ENCODE measurements around the gene SYT13.

SYT13 gene

GRCh38 chr11:45305874-45306623 is 19.9 kb upstream of the SYT13 start:
- DNase-seq: no peak

GRCh38 chr11:45304992-45305335 is 18.8 kb upstream of the SYT13 start:
- DNase-seq: no peak

- no peak for DNase-seq
These were observed 18.2 kb upstream of the SYT13 start for GRCh38 chr11:45304111-45304991.

- DNase-seq: no peak
These were observed 17.2 kb upstream of the SYT13 start for GRCh38 chr11:45303316-45303715.

GRCh38 chr11:45301537-45302246 is 15.6 kb upstream of the SYT13 start:
- DNase-seq: no peak

GRCh38 chr11:45300715-45301114 is 14.6 kb upstream of the SYT13 start:
- no peak for DNase-seq

- no peak for DNase-seq
These were observed 12.6 kb upstream of the SYT13 start for GRCh38 chr11:45298718-45299117.

- no peak for DNase-seq
These were observed 9.9 kb upstream of the SYT13 start for GRCh38 chr11:45296075-45296474.

GRCh38 chr11:45294499-45294898 is 8.4 kb upstream of the SYT13 start:
- DNase-seq: no peak

- DNase-seq: peak; percentile 70
These were observed 7.5 kb upstream of the SYT13 start for GRCh38 chr11:45293566-45294192.

- DNase-seq: no peak
These were observed 4.4 kb upstream of the SYT13 start for GRCh38 chr11:45290586-45290985.

GRCh38 chr11:45289369-45289768 is 3.2 kb upstream of the SYT13 start:
- peak; percentile 52 for DNase-seq

- DNase-seq: no peak
These were observed 2.2 kb upstream of the SYT13 start for GRCh38 chr11:45288339-45288738.

GRCh38 chr11:45287316-45287903 is 1.3 kb upstream of the SYT13 start:
- no peak for DNase-seq

- DNase-seq: no peak
These were observed 802 bp downstream of the SYT13 start for GRCh38 chr11:45285250-45285828.

GRCh38 chr11:45282081-45282480 is 4.1 kb downstream of the SYT13 start:
- no peak for DNase-seq

GRCh38 chr11:45280449-45280848 is 5.7 kb downstream of the SYT13 start:
- no peak for DNase-seq

GRCh38 chr11:45279645-45280044 is 6.5 kb downstream of the SYT13 start:
- no peak for DNase-seq

GRCh38 chr11:45278714-45279113 is 7.4 kb downstream of the SYT13 start:
- no peak for DNase-seq

GRCh38 chr11:45275828-45276227 is 10.3 kb downstream of the SYT13 start:
- no peak for DNase-seq

- DNase-seq: no peak
These were observed 11.9 kb downstream of the SYT13 start for GRCh38 chr11:45274206-45274605.

- no peak for DNase-seq
These were observed 12.6 kb downstream of the SYT13 start for GRCh38 chr11:45273509-45273908.
